SK-N-SH (cell line): ENCODE measurements around the gene KRTAP5-3. TPM values are rescaled to one million over a fixed set of nuclear protein-coding genes. Genes with fewer than 3 reads are reported as not detected.

ENCODE experiments used
- CTCF ChIA-PET: fragments of 300-600, 350-600 bp; formaldehyde crosslinking; extraction: SDS; loops from one replicate; lab custom pipeline; 2021; lab: Yijun Ruan, JAX
- POLR2A ChIA-PET: fragments of 350-600 bp; sonication (Branson Sonifier 250); formaldehyde crosslinking; extraction: SDS; loops from one replicate; lab custom pipeline; 2020; ENCODE audit warnings: antibody characterized with exemption, inconsistent platforms; lab: Yijun Ruan, JAX
- DNase-seq: peaks from one replicate; pipeline ENCODE4 v3.0.0; 2012
- H2AFZ ChIP-seq: fragments of 200-600 bp; sonication (generic); 2 replicates; pipeline ENCODE4 v1.8.1; 2016; ENCODE audit warnings: antibody characterized with exemption, mild to moderate bottlenecking, low read depth
- H3F3A ChIP-seq: fragments of 200-600 bp; sonication (generic); replicated peaks from 2 replicates; pipeline ENCODE3; 2016; ENCODE audit warnings: antibody characterized with exemption, mild to moderate bottlenecking; ENCODE audit not compliant: insufficient read depth
- H3K27ac ChIP-seq, 2 experiments: fragments of 200-500 bp in 1 of 2; fragments of 200-600 bp in 1 of 2; sonication (Bioruptor generic) in 1 of 2; sonication (generic), shearing (Covaris generic) in 1 of 2; 2 replicates each; pipeline versions ENCODE4 v1.5.1 to v1.6.1; 2014 to 2016; ENCODE audit warnings: low read depth in 2 of 2, inconsistent platforms in 1 of 2, low read length in 1 of 2, mild to moderate bottlenecking in 1 of 2, mixed read lengths in 1 of 2
- H3K27me3 ChIP-seq: fragments of 200-600 bp; sonication (generic), shearing (Covaris generic); 2 replicates; pipeline ENCODE4 v1.6.1; 2016; ENCODE audit warnings: mixed run types; ENCODE audit not compliant: insufficient read depth
- H3K36me3 ChIP-seq, 2 experiments: fragments of 200-500 bp in 1 of 2; fragments of 200-600 bp in 1 of 2; sonication (Bioruptor generic) in 1 of 2; sonication (generic) in 1 of 2; replicated peaks in 1 of 2; 2 replicates each; pipeline versions ENCODE3 to v1.5.1; 2014 to 2016; ENCODE audit warnings: low read length in 1 of 2, mild to moderate bottlenecking in 1 of 2; ENCODE audit not compliant: insufficient read depth in 2 of 2, control insufficient read depth in 1 of 2
- H3K4me1 ChIP-seq, 2 experiments: fragments of 200-500 bp in 1 of 2; fragments of 200-600 bp in 1 of 2; sonication (Bioruptor generic) in 1 of 2; sonication (generic), shearing (Covaris generic) in 1 of 2; 2 replicates each; pipeline versions ENCODE4 v1.5.1 to v1.6.1; 2014 to 2016; ENCODE audit warnings: low read depth in 1 of 2, low read length in 1 of 2, mixed run types in 1 of 2; ENCODE audit not compliant: insufficient read depth in 2 of 2, control insufficient read depth in 1 of 2
- H3K4me2 ChIP-seq: fragments of 200-600 bp; sonication (generic), shearing (Covaris generic); 2 replicates; pipeline ENCODE4 v1.6.1; 2017; ENCODE audit warnings: mixed run types
- H3K4me3 ChIP-seq, 2 experiments: fragments of 200-500 bp in 1 of 2; fragments of 200-600 bp in 1 of 2; sonication (Bioruptor generic) in 1 of 2; sonication (generic), shearing (Covaris generic) in 1 of 2; 2 replicates each; pipeline versions ENCODE4 v1.5.1 to v1.8.1; 2014 to 2016; ENCODE audit warnings: low read depth in 2 of 2, inconsistent platforms in 1 of 2, low read length in 1 of 2, mild to moderate bottlenecking in 1 of 2, mixed read lengths in 1 of 2, moderate library complexity in 1 of 2
- H3K79me2 ChIP-seq: fragments of 200-600 bp; sonication (generic); 2 replicates; pipeline ENCODE4 v1.8.1; 2017; ENCODE audit warnings: mild to moderate bottlenecking; ENCODE audit not compliant: insufficient read depth
- H3K9ac ChIP-seq: fragments of 200-600 bp; sonication (generic); 2 replicates; pipeline ENCODE4 v1.6.1; 2017; ENCODE audit warnings: mixed run types
- H3K9me2 ChIP-seq: fragments of 200-600 bp; sonication (generic); 2 replicates; pipeline ENCODE4 v1.6.1; 2017; ENCODE audit warnings: mixed run types
- H3K9me3 ChIP-seq: fragments of 200-600 bp; sonication (generic); 2 replicates; pipeline ENCODE4 v1.6.1; 2017; ENCODE audit warnings: mixed run types, mild to moderate bottlenecking, moderate library complexity
- H4K20me1 ChIP-seq: fragments of 200-600 bp; sonication (generic); 2 replicates; pipeline ENCODE4 v1.6.1; 2017; ENCODE audit warnings: mild to moderate bottlenecking, mixed run types; ENCODE audit not compliant: insufficient read depth
- CHD2 ChIP-seq: fragments of 150-350 bp; IDR thresholded peaks from 2 replicates; pipeline ENCODE4 v1.6.1; 2018; ENCODE audit warnings: low read length; ENCODE audit not compliant: partially characterized antibody
- ELF1 ChIP-seq: IDR thresholded peaks from 2 replicates; pipeline ENCODE4 v1.4.0; 2012
- EP300 ChIP-seq, 2 experiments: IDR thresholded peaks; 2 replicates each; pipeline versions ENCODE4 v1.4.0 to v1.6.1; 2012; ENCODE audit warnings: borderline replicate concordance in 1 of 2, low read depth in 1 of 2, low read length in 1 of 2
- EZH2phosphoT487 ChIP-seq: fragments of 200-600 bp; sonication (generic); IDR thresholded peaks from 2 replicates; pipeline ENCODE4 v1.6.1; 2017; ENCODE audit warnings: low read depth, mixed run types, mild to moderate bottlenecking, antibody characterized with exemption, moderate library complexity, borderline replicate concordance
- FOXJ3 ChIP-seq: sonication (generic); formaldehyde crosslinking; IDR thresholded peaks from 2 replicates; pipeline ENCODE4 v1.5.1; 2020; ENCODE audit warnings: mild to moderate bottlenecking, missing genetic modification reagents
- JUND ChIP-seq: IDR thresholded peaks from 2 replicates; pipeline ENCODE4 v1.4.0; 2012
- MEF2A ChIP-seq: IDR thresholded peaks from 2 replicates; pipeline ENCODE4 v1.4.0; 2012; ENCODE audit warnings: low read depth, borderline replicate concordance
- NRF1 ChIP-seq: IDR thresholded peaks from 2 replicates; pipeline ENCODE4 v1.6.1; 2012; ENCODE audit warnings: low read depth, mild to moderate bottlenecking, low read length
- POLR2AphosphoS5 ChIP-seq: IDR thresholded peaks from 2 replicates; pipeline ENCODE4 v1.6.1; 2012; ENCODE audit warnings: low read depth, low read length
- RCOR1 ChIP-seq: fragments of 150-350 bp; IDR thresholded peaks from 2 replicates; pipeline ENCODE4 v1.6.1; 2017; ENCODE audit warnings: antibody characterized with exemption, low read length
- RXRA ChIP-seq: IDR thresholded peaks from 2 replicates; pipeline ENCODE4 v1.4.0; 2012; ENCODE audit warnings: low read depth, mild to moderate bottlenecking, borderline replicate concordance
- SIN3A ChIP-seq: IDR thresholded peaks from 2 replicates; pipeline ENCODE4 v1.6.1; 2012; ENCODE audit warnings: low read depth, mild to moderate bottlenecking, low read length, moderate library complexity, borderline replicate concordance
- SMC3 ChIP-seq: IDR thresholded peaks from 2 replicates; pipeline ENCODE4 v1.6.1; 2012; ENCODE audit warnings: low read depth, low read length, improper control_type of control experiment
- TAF1 ChIP-seq: IDR thresholded peaks from 2 replicates; pipeline ENCODE4 v1.6.1; 2012; ENCODE audit warnings: low read depth, mild to moderate bottlenecking, low read length, moderate library complexity, borderline replicate concordance
- TEAD4 ChIP-seq: IDR thresholded peaks from 2 replicates; pipeline ENCODE4 v1.4.0; 2012; ENCODE audit warnings: mild to moderate bottlenecking, borderline replicate concordance; ENCODE audit not compliant: insufficient read depth
- YY1 ChIP-seq: IDR thresholded peaks from 2 replicates; pipeline ENCODE4 v1.4.0; 2012; ENCODE audit warnings: low read depth, mild to moderate bottlenecking
- WGBS: methylation state at CpG from one replicate; pipeline ENCODE4 v1.1.6; 2017; ENCODE audit warnings: low lambda C conversion rate; 5-methylcytosine and 5-hydroxymethylcytosine counted together
- polyA plus RNA-seq, 3 experiments: library from polyadenylated mRNA; depleted of rRNA; stranded (reverse); fragments of >200 nt; gene quantifications; 2 replicates each; pipeline ENCODE4 v1.2.3, GENCODE V29; 2012
- TF ChIP-seq, protein P1 (sequence below): IDR thresholded peaks from 2 replicates; pipeline ENCODE4 v1.6.1; 2012; ENCODE audit warnings: mild to moderate bottlenecking, low read depth, low read length, moderate library complexity
- TF ChIP-seq, protein P2 (sequence below): fragments of 200-600 bp; sonication (generic); IDR thresholded peaks from 2 replicates; pipeline ENCODE4 v1.6.1; 2017; ENCODE audit warnings: antibody characterized with exemption, mild to moderate bottlenecking, moderate library complexity
- TF ChIP-seq, protein P3 (sequence below): IDR thresholded peaks from 2 replicates; pipeline ENCODE4; 2012
- TF ChIP-seq, protein P4 (sequence below): IDR thresholded peaks from 2 replicates; pipeline ENCODE4 v1.4.0; 2012; ENCODE audit warnings: low read depth, borderline replicate concordance

KRTAP5-3 gene
- polyA plus RNA-seq, 1 of the 3 experiments (the other 2 are of a cell fraction), result not detected

DNA sequence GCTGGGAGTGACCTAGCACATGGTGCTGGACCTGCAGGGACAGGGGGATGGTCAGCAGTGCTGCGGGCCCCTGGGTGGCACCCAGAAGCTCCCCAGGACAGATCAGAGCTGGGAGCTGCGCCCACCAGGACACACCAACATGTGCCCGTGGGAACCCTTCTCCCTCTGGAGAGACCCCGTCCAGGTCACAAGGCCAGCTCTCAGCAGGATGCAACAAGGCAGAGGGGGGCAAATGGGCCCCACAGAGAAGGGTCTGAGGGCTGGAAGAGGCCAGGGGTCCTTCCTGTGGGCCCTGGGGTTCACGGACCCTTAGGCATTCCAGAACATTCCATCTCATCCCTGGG, 42.4 kb downstream of the KRTAP5-3 start:
- Histone ChIP-seq H3K4me2 (no peak overlapping the region), H3K4me1 (peaks cover 0 to 38% of the 10 kb centered on the region in 2 experiments; a peak in 1 of 4 replicates), H3K79me2 (no peaks in the 10 kb centered on the region), H4K20me1 (peaks cover 18% of the 10 kb centered on the region), H3K9ac (no peak overlapping the region), H2AFZ (no peak overlapping the region), H3K36me3 (no peaks in the 10 kb centered on the region), H3K9me2 (no peaks in the 10 kb centered on the region), H3K4me3 (no peak overlapping the region), H3F3A (no peaks in the 10 kb centered on the region), H3K9me3 (no peaks in the 10 kb centered on the region), H3K27me3 (no peaks in the 10 kb centered on the region), H3K27ac (no peak overlapping the region)
- CTCF ChIA-PET, result interaction anchor here (0.5 to 18.1 kb wide), 4 partner anchors 8 to 30 kb away, joined by 3 to 398 read pairs (median 26); no protein-coding TSS in a partner anchor
- WGBS, result 63% methylated on average over 2 of the region's 5 CpGs
- TF ChIP-seq EP300 (IDR thresholded peaks at IDR 0.05; ENCODE audit: borderline replicate concordance in 1 of 2, low read depth in 1 of 2, low read length in 1 of 2) (no peak), TAF1 (no peak), NRF1 (no peak), MEF2A (no peak), RCOR1 (no peak)
- TF ChIP-seq, protein P1, sequence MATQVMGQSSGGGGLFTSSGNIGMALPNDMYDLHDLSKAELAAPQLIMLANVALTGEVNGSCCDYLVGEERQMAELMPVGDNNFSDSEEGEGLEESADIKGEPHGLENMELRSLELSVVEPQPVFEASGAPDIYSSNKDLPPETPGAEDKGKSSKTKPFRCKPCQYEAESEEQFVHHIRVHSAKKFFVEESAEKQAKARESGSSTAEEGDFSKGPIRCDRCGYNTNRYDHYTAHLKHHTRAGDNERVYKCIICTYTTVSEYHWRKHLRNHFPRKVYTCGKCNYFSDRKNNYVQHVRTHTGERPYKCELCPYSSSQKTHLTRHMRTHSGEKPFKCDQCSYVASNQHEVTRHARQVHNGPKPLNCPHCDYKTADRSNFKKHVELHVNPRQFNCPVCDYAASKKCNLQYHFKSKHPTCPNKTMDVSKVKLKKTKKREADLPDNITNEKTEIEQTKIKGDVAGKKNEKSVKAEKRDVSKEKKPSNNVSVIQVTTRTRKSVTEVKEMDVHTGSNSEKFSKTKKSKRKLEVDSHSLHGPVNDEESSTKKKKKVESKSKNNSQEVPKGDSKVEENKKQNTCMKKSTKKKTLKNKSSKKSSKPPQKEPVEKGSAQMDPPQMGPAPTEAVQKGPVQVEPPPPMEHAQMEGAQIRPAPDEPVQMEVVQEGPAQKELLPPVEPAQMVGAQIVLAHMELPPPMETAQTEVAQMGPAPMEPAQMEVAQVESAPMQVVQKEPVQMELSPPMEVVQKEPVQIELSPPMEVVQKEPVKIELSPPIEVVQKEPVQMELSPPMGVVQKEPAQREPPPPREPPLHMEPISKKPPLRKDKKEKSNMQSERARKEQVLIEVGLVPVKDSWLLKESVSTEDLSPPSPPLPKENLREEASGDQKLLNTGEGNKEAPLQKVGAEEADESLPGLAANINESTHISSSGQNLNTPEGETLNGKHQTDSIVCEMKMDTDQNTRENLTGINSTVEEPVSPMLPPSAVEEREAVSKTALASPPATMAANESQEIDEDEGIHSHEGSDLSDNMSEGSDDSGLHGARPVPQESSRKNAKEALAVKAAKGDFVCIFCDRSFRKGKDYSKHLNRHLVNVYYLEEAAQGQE, result no peak
- TF ChIP-seq, protein P2, sequence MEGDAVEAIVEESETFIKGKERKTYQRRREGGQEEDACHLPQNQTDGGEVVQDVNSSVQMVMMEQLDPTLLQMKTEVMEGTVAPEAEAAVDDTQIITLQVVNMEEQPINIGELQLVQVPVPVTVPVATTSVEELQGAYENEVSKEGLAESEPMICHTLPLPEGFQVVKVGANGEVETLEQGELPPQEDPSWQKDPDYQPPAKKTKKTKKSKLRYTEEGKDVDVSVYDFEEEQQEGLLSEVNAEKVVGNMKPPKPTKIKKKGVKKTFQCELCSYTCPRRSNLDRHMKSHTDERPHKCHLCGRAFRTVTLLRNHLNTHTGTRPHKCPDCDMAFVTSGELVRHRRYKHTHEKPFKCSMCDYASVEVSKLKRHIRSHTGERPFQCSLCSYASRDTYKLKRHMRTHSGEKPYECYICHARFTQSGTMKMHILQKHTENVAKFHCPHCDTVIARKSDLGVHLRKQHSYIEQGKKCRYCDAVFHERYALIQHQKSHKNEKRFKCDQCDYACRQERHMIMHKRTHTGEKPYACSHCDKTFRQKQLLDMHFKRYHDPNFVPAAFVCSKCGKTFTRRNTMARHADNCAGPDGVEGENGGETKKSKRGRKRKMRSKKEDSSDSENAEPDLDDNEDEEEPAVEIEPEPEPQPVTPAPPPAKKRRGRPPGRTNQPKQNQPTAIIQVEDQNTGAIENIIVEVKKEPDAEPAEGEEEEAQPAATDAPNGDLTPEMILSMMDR, result no peak
- DNase-seq, result no peak
- POLR2A ChIA-PET, result no interaction called here

DNA sequence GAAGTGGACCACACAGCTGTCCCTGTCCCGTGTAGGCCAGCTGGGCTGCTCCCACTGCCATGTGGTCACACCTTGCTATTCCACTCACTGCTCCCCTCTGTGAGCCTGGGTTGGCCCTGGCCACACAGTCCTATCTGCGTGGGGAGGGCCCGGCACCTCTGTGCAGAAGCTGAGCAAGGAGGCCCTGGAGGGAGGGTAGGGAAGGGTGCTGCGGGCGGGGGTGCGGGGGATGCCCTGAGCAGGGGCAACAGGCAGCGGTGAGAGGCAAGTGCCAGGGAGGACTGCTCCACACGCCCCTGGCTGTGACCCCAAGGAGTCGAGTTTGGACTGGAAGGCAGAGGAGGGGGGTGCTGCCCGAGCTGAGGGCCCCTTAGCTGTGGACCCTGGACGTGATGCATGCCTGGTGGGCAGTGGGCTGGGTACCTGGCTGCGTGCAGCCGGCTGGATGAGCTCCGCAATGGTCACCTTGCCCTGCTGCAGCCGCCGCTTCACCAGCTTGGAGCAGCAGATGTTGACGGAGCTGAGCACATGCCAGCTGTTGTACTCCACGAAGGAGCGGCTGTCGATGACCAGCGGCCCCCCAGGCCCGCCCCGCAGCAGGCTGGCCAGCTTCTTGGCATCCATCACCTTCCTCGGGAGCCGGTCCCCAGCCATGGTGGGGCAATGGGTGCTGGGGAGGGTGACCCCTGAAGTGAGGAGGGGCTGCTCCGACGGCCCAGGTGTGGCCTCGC, 42.9 kb downstream of the KRTAP5-3 start:
- H3K4me3 ChIP-seq, result no peak overlapping the region
- H3K36me3 ChIP-seq, result no peaks in the 10 kb centered on the region
- no peak overlapping the region for H2AFZ ChIP-seq
- H3F3A ChIP-seq, result no peaks in the 10 kb centered on the region
- H3K4me1 ChIP-seq, result peaks cover 0 to 34% of the 10 kb centered on the region in 2 experiments; a peak in 1 of 4 replicates
- ChIA-PET POLR2A (interaction anchor here (1.3 kb wide), 1 partner anchor 8 kb away, joined by 6 read pairs; no protein-coding TSS in a partner anchor), CTCF (interaction anchor here (0.6 to 18.1 kb wide), 6 partner anchors 9 to 1117 kb away, joined by 3 to 398 read pairs (median 4); no protein-coding TSS in a partner anchor)
- H3K79me2 ChIP-seq, result no peaks in the 10 kb centered on the region
- DNase-seq, result no peak
- H3K9me3 ChIP-seq, result no peaks in the 10 kb centered on the region
- H3K9me2 ChIP-seq, result no peaks in the 10 kb centered on the region
- 76% methylated on average over 8 of the region's 28 CpGs for WGBS
- peaks cover 18% of the 10 kb centered on the region for H4K20me1 ChIP-seq
- H3K27me3 ChIP-seq, result no peaks in the 10 kb centered on the region
- no peak overlapping the region for H3K9ac ChIP-seq
- 0 out of 2 replicates have a peak overlapping the region, but pooled peaks have one; percentile 11 for H3K4me2 ChIP-seq
- no peak overlapping the region for H3K27ac ChIP-seq
- no peak for TF ChIP-seq EZH2phosphoT487
- no peak for TF ChIP-seq TEAD4
- TF ChIP-seq, protein P3, sequence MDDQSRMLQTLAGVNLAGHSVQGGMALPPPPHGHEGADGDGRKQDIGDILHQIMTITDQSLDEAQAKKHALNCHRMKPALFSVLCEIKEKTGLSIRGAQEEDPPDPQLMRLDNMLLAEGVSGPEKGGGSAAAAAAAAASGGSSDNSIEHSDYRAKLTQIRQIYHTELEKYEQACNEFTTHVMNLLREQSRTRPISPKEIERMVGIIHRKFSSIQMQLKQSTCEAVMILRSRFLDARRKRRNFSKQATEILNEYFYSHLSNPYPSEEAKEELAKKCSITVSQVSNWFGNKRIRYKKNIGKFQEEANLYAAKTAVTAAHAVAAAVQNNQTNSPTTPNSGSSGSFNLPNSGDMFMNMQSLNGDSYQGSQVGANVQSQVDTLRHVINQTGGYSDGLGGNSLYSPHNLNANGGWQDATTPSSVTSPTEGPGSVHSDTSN, result no peak
- no peak for TF ChIP-seq CHD2
- no peak for TF ChIP-seq MEF2A
- TF ChIP-seq RXRA, result no peak
- no peak for TF ChIP-seq JUND
- TF ChIP-seq, protein P4, sequence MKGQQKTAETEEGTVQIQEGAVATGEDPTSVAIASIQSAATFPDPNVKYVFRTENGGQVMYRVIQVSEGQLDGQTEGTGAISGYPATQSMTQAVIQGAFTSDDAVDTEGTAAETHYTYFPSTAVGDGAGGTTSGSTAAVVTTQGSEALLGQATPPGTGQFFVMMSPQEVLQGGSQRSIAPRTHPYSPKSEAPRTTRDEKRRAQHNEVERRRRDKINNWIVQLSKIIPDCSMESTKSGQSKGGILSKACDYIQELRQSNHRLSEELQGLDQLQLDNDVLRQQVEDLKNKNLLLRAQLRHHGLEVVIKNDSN, result no peak
- TF ChIP-seq SMC3, result no peak
- TF ChIP-seq FOXJ3, result no peak
- TF ChIP-seq SIN3A, result no peak
- TF ChIP-seq YY1, result no peak
- no peak for TF ChIP-seq POLR2AphosphoS5
- TF ChIP-seq ELF1, result no peak
